Endothelial cell of umbilical vein (primary cell): ENCODE data around the gene FMNL3. TPM values are rescaled to one million over a fixed set of nuclear protein-coding genes. Genes with fewer than 3 reads are reported as not detected.

Experiments used
- BruUV-seq: library from RNA; stranded (reverse); fragments of 400-500 nt; replicated peaks from 2 replicates; lab custom pipeline; 2021; lab: Mats Ljungman, UMichigan
- CTCF ChIA-PET: fragments of 300-600, 350-600 bp; sonication (Branson Sonifier 250); formaldehyde crosslinking; loops from one replicate; lab custom pipeline; 2021; ENCODE audit warnings: antibody characterized with exemption, inconsistent platforms; lab: Charles Lee
- POLR2A ChIA-PET: fragments of 300-600, 350-600 bp; sonication (Branson Sonifier 250); formaldehyde crosslinking; loops from one replicate; lab custom pipeline; 2021; ENCODE audit warnings: antibody characterized with exemption, inconsistent platforms; lab: Charles Lee
- DNase-seq: peaks from one replicate; pipeline ENCODE4 v3.0.0-alpha.2; 2011; ENCODE audit warnings: low read depth, low spot score
- FAIRE-seq: peaks from 2 replicates; lab custom pipeline; 2011; peaks lifted over from hg19 to GRCh38; lab: Jason Lieb, UNC
- H2AFZ ChIP-seq: 2 replicates; pipeline ENCODE4 v1.6.0; 2012; ENCODE audit warnings: low read depth, low read length, control low read depth, inconsistent platforms
- H3K27ac ChIP-seq: 2 replicates; pipeline ENCODE4 v1.5.1; 2011; ENCODE audit warnings: low read depth, mild to moderate bottlenecking, control low read depth, low read length, moderate library complexity; ENCODE audit not compliant: insufficient read depth
- H3K27me3 ChIP-seq, 2 experiments: 2 replicates each; pipeline versions ENCODE4 v1.6.0 to v1.6.1; 2011; ENCODE audit warnings: low read length in 2 of 2, mixed read lengths in 1 of 2; ENCODE audit not compliant: control insufficient read depth in 2 of 2, insufficient read depth in 2 of 2
- H3K36me3 ChIP-seq, 2 experiments: 2 replicates in 1 of 2; 3 replicates in 1 of 2; pipeline ENCODE4 v1.5.1; 2011; ENCODE audit warnings: low read length in 2 of 2, mild to moderate bottlenecking in 1 of 2, moderate library complexity in 1 of 2; ENCODE audit not compliant: control insufficient read depth in 2 of 2, insufficient read depth in 2 of 2; ENCODE audit errors: extremely low read depth in 1 of 2
- H3K4me1 ChIP-seq: 3 replicates; pipeline ENCODE4 v1.5.1; 2011; ENCODE audit warnings: mild to moderate bottlenecking, low read length; ENCODE audit not compliant: control insufficient read depth, insufficient read depth; ENCODE audit errors: extremely low read depth
- H3K4me2 ChIP-seq: 2 replicates; pipeline ENCODE4 v1.6.1; 2011; ENCODE audit warnings: low read length, control low read depth, mixed read lengths; ENCODE audit not compliant: insufficient read depth
- H3K4me3 ChIP-seq, 3 experiments: fragments of 200-600 bp in 1 of 3; sonication (generic), shearing (Covaris generic) in 1 of 3; replicated peaks in 1 of 3; 2 replicates each; pipeline ENCODE4 v1.5.1; 2011 to 2016; ENCODE audit warnings: control low read depth in 3 of 3, low read length in 3 of 3, mild to moderate bottlenecking in 2 of 3, inconsistent platforms in 1 of 3, low read depth in 1 of 3, moderate library complexity in 1 of 3; ENCODE audit not compliant: insufficient read depth in 1 of 3
- H3K79me2 ChIP-seq: 2 replicates; pipeline ENCODE4 v1.6.0; 2012; ENCODE audit warnings: low read length, inconsistent platforms; ENCODE audit not compliant: control insufficient read depth, insufficient read depth
- H3K9ac ChIP-seq: replicated peaks from 2 replicates; pipeline ENCODE3; 2011; ENCODE audit warnings: low read length, control low read depth; ENCODE audit not compliant: insufficient read depth; ENCODE audit errors: extremely low read depth
- H3K9me1 ChIP-seq: replicated peaks from 3 replicates; pipeline ENCODE4 v1.6.0; 2011; ENCODE audit warnings: mild to moderate bottlenecking, low read length; ENCODE audit not compliant: control insufficient read depth, insufficient read depth; ENCODE audit errors: extremely low read depth
- H3K9me3 ChIP-seq: replicated peaks from 2 replicates; pipeline ENCODE4 v1.5.1; 2012; ENCODE audit warnings: low read length, inconsistent platforms; ENCODE audit not compliant: control insufficient read depth, insufficient read depth
- H4K20me1 ChIP-seq: replicated peaks from 2 replicates; pipeline ENCODE3; 2011; ENCODE audit warnings: mild to moderate bottlenecking, low read length; ENCODE audit not compliant: control insufficient read depth, insufficient read depth; ENCODE audit errors: extremely low read depth
- CTCF ChIP-seq, 2 donors: IDR thresholded peaks; 1 replicate in 1 of 2; 2 replicates in 1 of 2; pipeline ENCODE4 v1.5.1; 2011; ENCODE audit warnings: low read length in 2 of 2, mild to moderate bottlenecking in 2 of 2, moderate library complexity in 2 of 2, control low read depth in 1 of 2, inconsistent platforms in 1 of 2, low read depth in 1 of 2; ENCODE audit not compliant: insufficient read depth in 1 of 2; ENCODE audit errors: extremely low read depth in 1 of 2
- GATA2 ChIP-seq: IDR thresholded peaks from 2 replicates; pipeline ENCODE4 v1.7.0; 2011; ENCODE audit warnings: low read depth, mild to moderate bottlenecking, moderate library complexity, mixed read lengths, low read length; ENCODE audit not compliant: insufficient read length, insufficient read depth
- JUN ChIP-seq: IDR thresholded peaks from 2 replicates; pipeline ENCODE4 v1.6.1; 2011; ENCODE audit warnings: borderline replicate concordance, low read depth; ENCODE audit not compliant: insufficient read length, insufficient read depth
- dilution Hi-C: fragments of 300-500 bp; cut with MboI; formaldehyde crosslinking; loops from one replicate; pipeline ENCODE4 v1.15.0; 2019; ENCODE audit warnings: low sequenced_read_pairs; ENCODE audit not compliant: extremely low pct_ligation_motif_present
- intact Hi-C: fragments of 100-400 bp; cut with micrococcal nuclease; formaldehyde crosslinking; loops from one replicate; pipeline ENCODE4 v1.10.0; 2022
- polyA plus RNA-seq, 4 experiments: library from polyadenylated mRNA; depleted of rRNA in 3 of 4; stranded (reverse) in 3 of 4; unstranded in 1 of 4; fragments of >200 nt; gene quantifications; 2 replicates each; pipeline versions ENCODE4 v1.2.1 to v1.2.3, GENCODE V29; 2011 to 2012; ENCODE audit warnings: missing spikeins in 1 of 4
- total RNA-seq: library from RNA; stranded (reverse); gene quantifications from 2 replicates; pipeline ENCODE4 v1.2.3, GENCODE V29; 2021

The FMNL3 gene
- total and polyA plus RNA-seq, 2 donors (not counting 3 experiments of a cell fraction or from before 2014, with no cell fraction given): 35.1 to 93.3 TPM

GRCh38 chr12:49609875-49610154 is 97.4 kb downstream of the FMNL3 start:
- no peak for DNase-seq
- FAIRE-seq: no peak
- no peaks in the 10 kb centered on the region for H4K20me1 ChIP-seq

More at GRCh38 chr12:49609875-49610154, 97.4 kb downstream of the FMNL3 start:
- Histone ChIP-seq H3K9me3 (no peaks in the 10 kb centered on the region), H3K27me3 (no peaks in the 10 kb centered on the region), H3K4me3 (no peak overlapping the region), H3K9ac (no peak overlapping the region), H3K79me2 (no peaks in the 10 kb centered on the region), H3K4me1 (no peaks in the 10 kb centered on the region), H3K9me1 (no peaks in the 10 kb centered on the region), H3K4me2 (no peak overlapping the region), H3K27ac (no peak overlapping the region), H2AFZ (no peak overlapping the region), H3K36me3 (no peaks in the 10 kb centered on the region)
- no TSS peak for BruUV-seq
- no peak for TF ChIP-seq GATA2
- no peak for TF ChIP-seq JUN
- TF ChIP-seq CTCF (IDR thresholded peaks at IDR 0.05; ENCODE audit: extremely low read depth in 1 of 2, insufficient read depth in 1 of 2, low read depth in 1 of 2, low read length in 2 of 2): peak in 1 of 2 donors; percentile 19
- ChIA-PET CTCF (interaction anchor here (0.6 to 1.9 kb wide), 4 partner anchors 14 to 315 kb away, joined by 3 to 8 read pairs (median 4); partner anchors contain the start of genes PRPF40B and PRPH), POLR2A (no interaction called here)
- dilution Hi-C loops: no loop called here
- intact Hi-C loops: no loop called here
